Stimulated activated naive B cell treated with anti-CD40 and anti-IgM and Interleukin-4, amounts not matched to agents 10 μg/mL and 1 μg/mL and 100 μg/mL, for 72 hours (primary cell): ENCODE data around the gene RAD51B.
A peak's percentile ranks its signal among the peaks of the same experiment; 100 is the strongest.

Experiments
- ATAC-seq, 2 donors: fragments of 150-1000 bp; cut with Tn5 transposase; replicated peaks; 2 replicates each; pipeline ENCODE4 v1.10.0; 2021; ENCODE audit warnings: moderate library complexity in 1 of 2
- DNase-seq: peaks from one replicate; pipeline ENCODE4 v3.0.0; 2021
- H3K27ac Mint-ChIP-seq: one replicate; pipeline ENCODE4 v1.8.0; 2022; ENCODE audit warnings: mild to moderate bottlenecking, mixed read lengths
- H3K27me3 Mint-ChIP-seq, 2 donors: one replicate each; pipeline ENCODE4 v1.8.0; 2022; ENCODE audit warnings: mixed read lengths in 2 of 2
- H3K36me3 Mint-ChIP-seq, 2 donors: one replicate each; pipeline ENCODE4 v1.8.0; 2022; ENCODE audit warnings: mixed read lengths in 2 of 2, mild to moderate bottlenecking in 1 of 2
- H3K4me1 Mint-ChIP-seq, 2 donors: one replicate each; pipeline ENCODE4 v1.8.0; 2022; ENCODE audit warnings: mixed read lengths in 2 of 2, mild to moderate bottlenecking in 1 of 2
- H3K4me3 Mint-ChIP-seq, 2 donors: one replicate each; pipeline ENCODE4 v1.8.0; 2022; ENCODE audit warnings: mild to moderate bottlenecking in 2 of 2, mixed read lengths in 2 of 2, moderate library complexity in 1 of 2
- H3K9me3 Mint-ChIP-seq, 2 donors: one replicate each; pipeline ENCODE4 v1.8.0; 2022; ENCODE audit warnings: mixed read lengths in 2 of 2, mild to moderate bottlenecking in 1 of 2

Gene RAD51B

GRCh38 chr14:68774771-68775613, 955.4 kb downstream of the RAD51B start:
- Mint-ChIP-seq H3K9me3 (peaks cover 6 to 11% of the 10 kb centered on the region in 2 donors), H3K4me3 (no peak overlapping the region), H3K4me1 (peaks cover 19 to 42% of the 10 kb centered on the region in 2 donors), H3K27me3 (no peaks in the 10 kb centered on the region), H3K36me3 (peaks cover 0 to 5% of the 10 kb centered on the region in 2 donors), H3K27ac (no peak overlapping the region)
- ATAC-seq: no peak
- no peak for DNase-seq

- Mint-ChIP-seq H3K36me3 (peaks cover 0 to 5% of the 10 kb centered on the region in 2 donors), H3K4me3 (no peak overlapping the region), H3K27ac (no peak overlapping the region), H3K9me3 (peaks cover 6 to 11% of the 10 kb centered on the region in 2 donors), H3K27me3 (no peaks in the 10 kb centered on the region), H3K4me1 (peaks cover 20 to 43% of the 10 kb centered on the region in 2 donors)
- DNase-seq: no peak
- ATAC-seq: peak; percentile 19 to 24
Measured at GRCh38 chr14:68775614-68776126, 956.1 kb downstream of the RAD51B start.

- no peaks in the 10 kb centered on the region for H3K27me3 Mint-ChIP-seq
- no peak overlapping the region for H3K4me3 Mint-ChIP-seq
- H3K36me3 Mint-ChIP-seq: peaks cover 0 to 5% of the 10 kb centered on the region in 2 donors
- peaks cover 6 to 11% of the 10 kb centered on the region in 2 donors for H3K9me3 Mint-ChIP-seq
- no peak for DNase-seq
- no peak overlapping the region for H3K27ac Mint-ChIP-seq
- peaks cover 23 to 48% of the 10 kb centered on the region in 2 donors for H3K4me1 Mint-ChIP-seq
- ATAC-seq: no peak
Measured at GRCh38 chr14:68777644-68778043, 958.1 kb downstream of the RAD51B start.
